HG03066 (cell line): ENCODE data around the gene PTH.

Source experiments
- ATAC-seq: cut with Tn5 transposase; IDR thresholded peaks from one replicate; pipeline ENCODE4 v1.9.1; 2021; ENCODE audit warnings: low read depth; ENCODE audit not compliant: unreplicated experiment

The PTH gene

GRCh38 chr11:13495929-13496328 lies at the start of gene PTH:
Gene PTH (minus strand): TSS chr11:13495997. CDS start chr11:13492855, 3,142 bp downstream.
- no peak for ATAC-seq

GRCh38 chr11:13538044-13538443 lies 42.2 kb upstream of the PTH start:
- ATAC-seq = no peak

DNA sequence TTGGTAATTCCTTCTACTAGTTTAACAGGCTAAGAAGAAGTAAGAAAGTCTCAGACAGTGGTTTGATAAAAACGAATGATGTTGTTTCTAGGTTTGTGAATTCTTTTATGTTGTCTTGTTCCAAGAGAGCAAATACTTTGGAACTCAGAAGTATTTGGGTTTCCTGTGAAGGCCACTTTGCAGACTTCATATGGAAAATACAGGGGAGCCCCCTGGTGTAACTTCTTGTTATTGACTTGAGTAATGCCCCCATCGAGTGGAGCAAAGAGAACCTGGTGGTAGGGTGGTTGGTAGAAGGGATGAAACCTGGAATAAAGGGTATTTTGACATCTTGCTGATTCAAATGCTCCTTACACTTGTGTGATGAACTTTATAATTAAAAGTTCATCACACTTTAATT lies 40.0 kb upstream of the PTH start:
- no peak for ATAC-seq

- no peak for ATAC-seq
Observed at GRCh38 chr11:13534358-13534757, 38.6 kb upstream of the PTH start.

DNA sequence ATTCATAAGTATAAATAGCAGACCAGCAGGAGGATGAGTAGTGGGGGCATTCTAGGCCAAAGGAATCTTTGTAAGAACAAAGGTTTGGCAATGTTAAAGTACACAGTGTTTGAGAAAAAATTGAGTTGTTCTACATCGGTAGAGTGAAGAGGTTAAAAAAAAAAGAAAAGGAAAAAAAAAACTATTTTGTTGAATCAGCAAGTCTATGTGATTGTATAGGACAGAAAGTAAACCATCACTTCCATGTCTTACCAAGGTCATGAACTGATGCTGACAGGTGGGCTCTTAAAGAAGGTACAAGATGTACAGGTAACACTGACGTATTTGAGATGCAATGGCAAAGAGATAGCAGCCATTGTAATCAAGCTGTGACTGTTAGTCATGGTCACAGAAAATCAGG lies 29.5 kb upstream of the PTH start:
- no peak for ATAC-seq

DNA sequence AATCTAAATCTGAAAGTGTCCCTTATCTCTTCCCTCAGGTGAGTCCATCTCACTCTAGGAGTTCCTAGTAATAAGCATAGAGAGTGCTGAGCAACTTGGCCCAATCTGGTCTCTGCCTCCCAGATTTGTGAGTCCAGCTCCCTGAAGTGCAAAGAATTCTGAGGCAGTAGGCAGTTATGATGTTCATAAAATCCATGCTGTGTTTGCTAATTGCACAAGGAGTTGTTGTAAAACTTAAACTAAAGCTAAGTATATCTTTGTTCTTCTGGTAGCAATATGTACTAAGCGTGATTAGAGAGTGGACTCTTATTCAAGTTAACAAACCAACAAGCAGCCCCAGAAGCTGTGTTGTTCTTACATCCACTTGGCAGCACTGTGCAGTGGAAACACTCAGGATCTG lies 7.6 kb upstream of the PTH start:
- no peak for ATAC-seq

DNA sequence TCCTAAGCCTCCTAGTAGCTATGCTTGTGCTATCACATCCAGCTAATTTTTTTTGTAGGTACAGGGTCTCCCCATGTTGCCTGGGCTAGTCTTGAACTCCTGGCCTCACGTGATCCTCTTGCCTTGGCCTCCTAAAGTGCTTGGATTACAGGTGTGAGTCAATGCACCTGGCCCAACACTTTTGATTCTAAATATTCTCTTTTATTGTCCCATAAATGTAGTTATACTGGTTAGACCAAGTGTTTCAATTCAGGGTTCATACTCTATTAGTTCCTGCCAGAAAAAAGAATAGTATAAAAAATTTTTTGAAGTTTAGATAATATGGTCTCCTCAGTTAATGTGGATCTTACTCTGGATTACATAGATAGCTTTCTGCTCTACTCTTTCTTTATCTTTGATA lies 6.7 kb upstream of the PTH start:
- no peak for ATAC-seq

DNA sequence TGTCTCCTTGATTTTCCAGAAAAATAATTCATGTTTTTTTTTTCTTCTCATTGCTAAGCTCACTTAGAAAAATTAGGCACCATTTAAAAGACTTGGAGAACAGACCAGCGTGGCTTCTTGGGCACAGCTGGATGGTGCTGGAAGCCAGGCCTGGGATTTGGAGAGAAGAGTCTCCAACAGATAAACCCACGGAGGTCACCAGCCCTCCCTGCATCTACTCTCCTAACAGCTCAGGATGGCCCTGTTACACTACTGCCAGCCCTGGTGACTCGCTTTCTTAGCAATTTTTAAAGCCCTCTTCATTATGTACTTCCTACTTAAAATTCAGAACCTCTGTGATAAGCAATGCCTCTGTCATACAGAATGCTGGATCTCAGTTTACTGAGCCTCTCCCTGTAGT lies 1.7 kb downstream of the PTH start:
- no peak for ATAC-seq

GRCh38 chr11:13487661-13488030 lies 8.2 kb downstream of the PTH start:
- ATAC-seq = no peak

GRCh38 chr11:13486926-13487660 lies 8.7 kb downstream of the PTH start:
- no peak for ATAC-seq

DNA sequence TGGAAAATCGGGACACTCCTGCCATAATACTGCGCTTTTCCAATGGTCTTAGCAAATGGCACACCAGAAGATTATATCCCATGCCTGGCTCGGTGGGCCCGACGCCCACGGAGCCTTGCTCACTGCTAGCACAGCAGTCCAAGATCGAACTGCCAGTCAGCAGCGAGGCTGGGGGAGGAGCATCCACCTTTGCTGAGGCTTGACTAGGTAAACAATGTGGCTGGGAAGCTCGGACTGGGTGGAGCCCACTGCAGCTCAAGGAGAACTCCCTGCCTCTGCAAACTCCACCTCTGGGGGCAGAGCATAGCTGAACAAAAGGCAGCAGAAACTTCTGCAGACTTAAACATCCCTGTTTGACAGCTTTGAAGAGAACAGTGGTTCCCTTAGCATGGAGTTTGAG lies 15.6 kb downstream of the PTH start:
- no peak for ATAC-seq

DNA sequence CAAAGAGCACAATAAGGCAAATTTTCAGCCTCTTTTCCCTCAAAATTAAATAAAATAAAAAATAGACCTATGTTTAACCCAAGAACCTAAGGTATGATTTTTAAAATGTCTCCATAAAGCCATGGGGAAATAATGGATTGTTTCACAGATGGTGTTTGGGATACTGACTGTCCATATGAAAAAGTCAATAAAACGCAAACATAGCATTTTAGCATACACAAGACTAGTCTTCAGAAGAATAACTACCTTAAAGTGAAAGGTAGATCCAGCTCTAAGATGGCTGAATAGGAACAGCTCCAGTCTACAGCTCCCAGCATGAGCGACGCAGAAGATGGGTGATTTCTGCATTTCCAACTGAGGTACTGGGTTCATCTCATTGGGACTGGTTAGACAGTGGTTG lies 16.1 kb downstream of the PTH start:
- ATAC-seq = no peak

DNA sequence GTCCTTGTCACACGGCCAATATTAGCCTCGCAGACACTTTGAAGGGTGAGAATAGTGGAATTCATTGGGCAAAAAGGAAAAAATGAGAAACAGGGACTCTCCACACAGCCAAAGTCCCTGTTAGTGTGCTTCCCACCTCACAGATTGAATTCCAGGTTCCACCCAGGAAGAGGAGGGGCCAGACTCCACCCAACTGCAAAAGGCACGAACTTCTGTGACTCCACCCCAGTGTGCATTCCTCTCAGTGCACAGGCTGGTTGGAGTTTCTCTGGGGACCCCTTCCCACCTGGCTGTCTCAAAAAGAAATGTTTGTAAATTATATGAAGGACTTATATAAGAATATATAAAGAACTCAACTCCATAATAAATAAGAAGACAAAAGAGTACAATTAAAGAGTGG lies 20.7 kb downstream of the PTH start:
- no peak for ATAC-seq

- ATAC-seq = no peak
Observed at GRCh38 chr11:13473013-13473722, 22.6 kb downstream of the PTH start.

DNA sequence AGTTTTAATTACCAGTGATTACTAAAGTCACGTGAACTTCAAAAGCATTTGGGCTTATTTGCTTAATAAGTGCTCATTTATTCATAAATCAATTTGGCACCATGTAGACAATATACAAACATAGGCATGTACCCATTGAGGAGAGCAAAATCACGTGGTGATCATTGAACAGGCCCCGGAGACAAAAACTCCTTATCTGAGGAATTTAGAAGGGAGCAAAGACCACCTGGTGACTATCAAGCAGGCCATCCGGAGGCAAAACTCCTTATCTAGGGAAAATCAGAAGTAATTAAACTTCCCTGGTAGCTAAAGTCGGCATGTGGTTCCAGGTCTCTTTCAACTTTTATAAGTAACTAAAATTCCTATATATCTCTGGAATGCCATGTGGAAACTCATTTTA lies 27.0 kb downstream of the PTH start:
- ATAC-seq = no peak

GRCh38 chr11:13465909-13466371 lies 29.9 kb downstream of the PTH start:
- ATAC-seq = no peak

- ATAC-seq = peak; percentile 4
Observed at GRCh38 chr11:13463779-13464290, 32.0 kb downstream of the PTH start.

- peak; percentile 89 for ATAC-seq
Observed at GRCh38 chr11:13462901-13463778, 32.7 kb downstream of the PTH start, which contains the start of gene BTBD10. Gene BTBD10 (minus strand): TSS chr11:13463222. CDS start chr11:13445124, 18,098 bp downstream.

DNA sequence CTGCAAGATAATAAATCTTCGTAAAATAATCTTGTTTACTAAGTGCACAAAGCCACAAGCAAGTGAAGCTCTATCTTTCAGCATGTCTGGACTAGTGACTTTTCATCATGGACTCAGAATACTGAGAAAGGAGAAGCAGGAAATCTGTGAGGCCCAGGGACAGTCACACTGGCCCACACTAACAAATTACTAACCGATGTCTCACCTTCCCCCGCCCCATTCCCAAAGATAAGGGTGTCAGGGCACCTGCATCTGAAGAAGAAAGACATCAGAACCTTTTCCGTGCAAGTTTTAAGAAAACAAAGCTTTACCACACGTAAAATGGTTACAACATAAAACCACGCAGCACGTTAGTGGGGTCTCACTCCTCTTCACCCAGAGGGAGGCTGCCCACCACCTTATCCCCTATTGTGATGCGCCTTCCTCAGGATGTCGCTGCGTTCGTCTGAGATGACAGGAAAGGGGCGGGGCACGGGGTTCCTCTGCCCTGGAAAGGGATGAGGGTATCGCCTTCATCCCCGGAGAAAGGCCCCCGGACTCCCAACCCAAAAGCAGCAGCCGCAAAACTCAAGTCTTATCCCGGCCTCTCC lies 33.4 kb downstream of the PTH start:
- ATAC-seq = peak; percentile 46

DNA sequence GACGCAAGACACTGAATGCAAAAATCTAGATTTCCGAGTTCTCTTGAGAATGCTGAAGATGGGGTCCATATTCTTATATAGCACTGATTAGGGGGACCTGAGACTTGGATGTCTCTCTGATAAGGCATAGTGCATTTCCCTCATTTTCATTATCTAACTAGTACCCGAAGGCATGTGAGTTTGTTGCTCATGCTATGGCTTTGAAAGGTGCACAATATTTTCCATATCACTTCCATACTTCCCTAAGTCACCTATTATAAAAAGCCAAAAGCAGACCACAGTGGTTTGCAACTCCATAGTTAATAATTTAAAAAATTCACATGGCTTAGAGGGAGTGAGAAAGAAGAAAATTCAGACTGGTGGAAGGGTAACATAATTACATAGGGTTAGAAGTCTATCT lies 34.5 kb downstream of the PTH start:
- ATAC-seq = no peak
